ENCODE measurements around the gene ROR1. TPM values are rescaled to one million over a fixed set of nuclear protein-coding genes. Genes with fewer than 3 reads are reported as not detected.

Gene ROR1
- total and polyA plus RNA-seq, 2 donors (not counting 3 experiments of a cell fraction or from before 2014, with no cell fraction given), result 2.6 to 3.5 TPM

DNA sequence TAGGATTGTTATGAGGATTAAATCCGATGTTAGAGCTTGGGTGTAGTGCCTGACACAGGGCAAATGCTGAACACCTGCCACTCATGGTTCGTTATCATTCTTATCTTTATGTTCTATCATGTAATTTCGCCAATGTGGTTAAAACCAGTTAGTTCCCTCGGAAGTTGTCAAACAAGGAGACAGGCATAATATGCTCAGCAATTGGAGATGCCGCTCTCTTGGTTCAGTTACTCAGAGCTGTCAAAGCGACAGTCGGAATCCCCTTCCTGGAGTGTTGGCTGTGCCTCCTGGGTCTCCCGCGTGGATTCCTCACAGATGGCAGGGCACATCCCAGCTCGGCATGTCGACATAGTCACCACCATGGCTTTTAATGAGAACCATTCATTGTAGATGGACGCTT lies 192.2 kb downstream of the ROR1 start:
- intact Hi-C loops (cut with micrococcal nuclease) (no loop called here), dilution Hi-C loops (cut with MboI; ENCODE audit: extremely low pct_ligation_motif_present, low sequenced_read_pairs) (no loop called here)
- Histone ChIP-seq H3K27me3 (ENCODE audit: control insufficient read depth in 2 of 2, insufficient read depth in 2 of 2, low read length in 2 of 2) (no peaks in the 10 kb centered on the region), H3K9ac (replicated peaks; ENCODE audit: extremely low read depth, insufficient read depth, low read length) (no peak overlapping the region), H4K20me1 (replicated peaks; ENCODE audit: control insufficient read depth, extremely low read depth, insufficient read depth, low read length) (no peaks in the 10 kb centered on the region), H3K9me3 (replicated peaks; ENCODE audit: control insufficient read depth, insufficient read depth, low read length) (no peaks in the 10 kb centered on the region), H3K4me1 (ENCODE audit: control insufficient read depth, extremely low read depth, insufficient read depth, low read length) (peaks cover 5% of the 10 kb centered on the region), H3K4me3 (replicated peaks in 1 of 3; ENCODE audit: insufficient read depth in 1 of 3, low read depth in 1 of 3, low read length in 3 of 3) (no peak overlapping the region), H3K36me3 (ENCODE audit: control insufficient read depth in 2 of 2, extremely low read depth in 1 of 2, insufficient read depth in 2 of 2, low read length in 2 of 2) (no peaks in the 10 kb centered on the region), H3K27ac (ENCODE audit: insufficient read depth, low read depth, low read length) (no peak overlapping the region), H3K79me2 (ENCODE audit: control insufficient read depth, insufficient read depth, low read length) (no peaks in the 10 kb centered on the region), H3K4me2 (ENCODE audit: insufficient read depth, low read length) (no peak overlapping the region), H2AFZ (ENCODE audit: low read depth, low read length) (no peak overlapping the region), H3K9me1 (replicated peaks; ENCODE audit: control insufficient read depth, extremely low read depth, insufficient read depth, low read length) (no peaks in the 10 kb centered on the region)
- ChIA-PET CTCF (interaction anchor here (0.9 kb wide), 1 partner anchor 11 kb away, joined by 3 read pairs; no protein-coding TSS in a partner anchor), POLR2A (no interaction called here)
- FAIRE-seq (no peak), DNase-seq (ENCODE audit: low read depth, low spot score) (no peak)
- TF ChIP-seq MYC (IDR thresholded peaks at IDR 0.05; ENCODE audit: low read depth, low read length) (no peak), POLR2A (IDR thresholded peaks at IDR 0.05; ENCODE audit: low read depth, low read length) (no peak), POLR2AphosphoS5 (IDR thresholded peaks at IDR 0.05; ENCODE audit: insufficient read depth, low read depth, low read length) (no peak), JUN (IDR thresholded peaks at IDR 0.05; ENCODE audit: borderline replicate concordance, insufficient read depth, insufficient read length, low read depth) (no peak), FOS (IDR thresholded peaks at IDR 0.05; ENCODE audit: borderline replicate concordance, insufficient read depth, low read length) (no peak), GATA2 (IDR thresholded peaks at IDR 0.05; ENCODE audit: insufficient read depth, insufficient read length, low read depth, low read length) (no peak), EZH2 (IDR thresholded peaks at IDR 0.05; ENCODE audit: borderline replicate concordance, low read depth, low read length, severe bottlenecking) (no peak)
- TF ChIP-seq, protein P1, sequence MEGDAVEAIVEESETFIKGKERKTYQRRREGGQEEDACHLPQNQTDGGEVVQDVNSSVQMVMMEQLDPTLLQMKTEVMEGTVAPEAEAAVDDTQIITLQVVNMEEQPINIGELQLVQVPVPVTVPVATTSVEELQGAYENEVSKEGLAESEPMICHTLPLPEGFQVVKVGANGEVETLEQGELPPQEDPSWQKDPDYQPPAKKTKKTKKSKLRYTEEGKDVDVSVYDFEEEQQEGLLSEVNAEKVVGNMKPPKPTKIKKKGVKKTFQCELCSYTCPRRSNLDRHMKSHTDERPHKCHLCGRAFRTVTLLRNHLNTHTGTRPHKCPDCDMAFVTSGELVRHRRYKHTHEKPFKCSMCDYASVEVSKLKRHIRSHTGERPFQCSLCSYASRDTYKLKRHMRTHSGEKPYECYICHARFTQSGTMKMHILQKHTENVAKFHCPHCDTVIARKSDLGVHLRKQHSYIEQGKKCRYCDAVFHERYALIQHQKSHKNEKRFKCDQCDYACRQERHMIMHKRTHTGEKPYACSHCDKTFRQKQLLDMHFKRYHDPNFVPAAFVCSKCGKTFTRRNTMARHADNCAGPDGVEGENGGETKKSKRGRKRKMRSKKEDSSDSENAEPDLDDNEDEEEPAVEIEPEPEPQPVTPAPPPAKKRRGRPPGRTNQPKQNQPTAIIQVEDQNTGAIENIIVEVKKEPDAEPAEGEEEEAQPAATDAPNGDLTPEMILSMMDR (IDR thresholded peaks at IDR 0.05; ENCODE audit: extremely low read depth in 1 of 2, insufficient read depth in 1 of 2, low read depth in 1 of 2, low read length in 2 of 2), result no peak
- TF ChIP-seq, protein P2, sequence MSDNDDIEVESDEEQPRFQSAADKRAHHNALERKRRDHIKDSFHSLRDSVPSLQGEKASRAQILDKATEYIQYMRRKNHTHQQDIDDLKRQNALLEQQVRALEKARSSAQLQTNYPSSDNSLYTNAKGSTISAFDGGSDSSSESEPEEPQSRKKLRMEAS (IDR thresholded peaks at IDR 0.05; ENCODE audit: insufficient read depth, insufficient read length), result no peak
- no TSS peak for BruUV-seq (replicated peaks)

Measured in endothelial cell of umbilical vein (primary cell).